Mesodermal cell (in vitro differentiated cells): Measurements from ENCODE around the gene GALC.
"Not testable (repeated sequence)": the region's sequence is repeated elsewhere in the genome, so short reads cannot be mapped to it uniquely, and the experiment has no call there.

Experiments used
- H3K27ac ChIP-seq: 2 replicates; pipeline ENCODE4 v1.7.0; 2013; ENCODE audit warnings: mild to moderate bottlenecking, low read depth, low read length, moderate library complexity; ENCODE audit not compliant: severe bottlenecking
- H3K36me3 ChIP-seq: 2 replicates; pipeline ENCODE4 v1.7.1; 2013; ENCODE audit warnings: mild to moderate bottlenecking, low read length, moderate library complexity; ENCODE audit not compliant: control insufficient read depth, insufficient read depth
- H3K4me1 ChIP-seq: one replicate; pipeline ENCODE4 v1.7.1; 2013; ENCODE audit warnings: mild to moderate bottlenecking, low read length; ENCODE audit not compliant: insufficient read depth, control insufficient read depth, poor library complexity, severe bottlenecking
- H3K4me3 ChIP-seq: 2 replicates; pipeline ENCODE4 v1.7.0; 2013; ENCODE audit warnings: low read length, control low read depth, mild to moderate bottlenecking; ENCODE audit not compliant: insufficient read depth, poor library complexity, severe bottlenecking; ENCODE audit errors: extremely low read depth
- H3K9me3 ChIP-seq: 2 replicates; pipeline ENCODE4 v1.7.1; 2013; ENCODE audit warnings: mild to moderate bottlenecking, low read length, moderate library complexity; ENCODE audit not compliant: control insufficient read depth
- WGBS, 2 experiments: methylation state at CpG; one replicate each; pipeline ENCODE4 v1.1.5; 2013; ENCODE audit warnings: missing lambda C conversion rate in 2 of 2; ENCODE audit not compliant: insufficient coverage in 2 of 2; 5-methylcytosine and 5-hydroxymethylcytosine counted together

GALC gene

GRCh38 chr14:88025313-88025712, 32.3 kb upstream of the GALC start:
- Histone ChIP-seq H3K4me3 (no peak overlapping the region), H3K36me3 (no peaks in the 10 kb centered on the region), H3K4me1 (no peaks in the 10 kb centered on the region), H3K27ac (peak overlapping the region; percentile 39), H3K9me3 (no peaks in the 10 kb centered on the region)
- 87 to 94% methylated on average over 2 of the region's 3 CpGs for WGBS, 2 experiments

- not testable (repeated sequence) for H3K9me3 ChIP-seq, H3K4me1 ChIP-seq, H3K36me3 ChIP-seq, H3K4me3 ChIP-seq
- WGBS, 2 experiments, result 92 to 94% methylated on average over 6 to 8 of the region's 11 CpGs
- peak overlapping the region; percentile 55 for H3K27ac ChIP-seq
These were observed 31.5 kb upstream of the GALC start for GRCh38 chr14:88024252-88025086.

GRCh38 chr14:88023658-88024187, 30.7 kb upstream of the GALC start:
- Histone ChIP-seq H3K36me3 (no peaks in the 10 kb centered on the region), H3K4me1 (no peaks in the 10 kb centered on the region), H3K9me3 (no peaks in the 10 kb centered on the region), H3K4me3 (no peak overlapping the region), H3K27ac (peak overlapping the region; percentile 55)
- no CpG with 5 or more reads among the region's 3 CpGs for WGBS, 2 experiments

- WGBS, 2 experiments, result 84 to 91% methylated on average over 2 of the region's 2 CpGs
- peaks cover 7% of the 10 kb centered on the region for H3K4me1 ChIP-seq
- no peaks in the 10 kb centered on the region for H3K36me3 ChIP-seq
- H3K27ac ChIP-seq, result peak overlapping the region; percentile 3
- H3K9me3 ChIP-seq, result no peaks in the 10 kb centered on the region
- H3K4me3 ChIP-seq, result no peak overlapping the region
These were observed 24.6 kb upstream of the GALC start for GRCh38 chr14:88017535-88017934.

GRCh38 chr14:88016768-88017167, 23.8 kb upstream of the GALC start:
- 97 to 100% methylated on average over 2 of the region's 2 CpGs for WGBS, 2 experiments
- peaks cover 7% of the 10 kb centered on the region for H3K4me1 ChIP-seq
- H3K9me3 ChIP-seq, result no peaks in the 10 kb centered on the region
- H3K36me3 ChIP-seq, result no peaks in the 10 kb centered on the region
- H3K27ac ChIP-seq, result no peak overlapping the region
- no peak overlapping the region for H3K4me3 ChIP-seq

- 0% methylated on average over 1 to 4 of the region's 7 CpGs for WGBS, 2 experiments
- no peaks in the 10 kb centered on the region for H3K36me3 ChIP-seq
- no peaks in the 10 kb centered on the region for H3K9me3 ChIP-seq
- H3K4me3 ChIP-seq, result no peak overlapping the region
- H3K4me1 ChIP-seq, result peaks cover 7% of the 10 kb centered on the region
- H3K27ac ChIP-seq, result no peak overlapping the region
These were observed 20.9 kb upstream of the GALC start for GRCh38 chr14:88013750-88014349.

GRCh38 chr14:88012495-88012894, 19.5 kb upstream of the GALC start:
- H3K4me1 ChIP-seq, result peaks cover 3% of the 10 kb centered on the region
- no peak overlapping the region for H3K27ac ChIP-seq
- H3K9me3 ChIP-seq, result no peaks in the 10 kb centered on the region
- WGBS, 2 experiments, result no CpG with 5 or more reads among the region's 5 CpGs
- H3K4me3 ChIP-seq, result no peak overlapping the region
- no peaks in the 10 kb centered on the region for H3K36me3 ChIP-seq

- WGBS, 2 experiments, result 83% methylated on average over 1 of the region's 2 CpGs; no CpG with 5 or more reads in 1 of the 2 experiments
- Histone ChIP-seq H3K4me3 (no peak overlapping the region), H3K27ac (no peak overlapping the region), H3K36me3 (no peaks in the 10 kb centered on the region), H3K4me1 (no peaks in the 10 kb centered on the region), H3K9me3 (no peaks in the 10 kb centered on the region)
These were observed 17.3 kb upstream of the GALC start for GRCh38 chr14:88010331-88010730.

- no peaks in the 10 kb centered on the region for H3K4me1 ChIP-seq
- no peak overlapping the region for H3K27ac ChIP-seq
- H3K4me3 ChIP-seq, result no peak overlapping the region
- H3K36me3 ChIP-seq, result no peaks in the 10 kb centered on the region
- no peaks in the 10 kb centered on the region for H3K9me3 ChIP-seq
- WGBS, 2 experiments, result no CpG with 5 or more reads among the region's 1 CpG
These were observed 16.5 kb upstream of the GALC start for GRCh38 chr14:88009486-88009885.

GRCh38 chr14:88008039-88008742, 15.2 kb upstream of the GALC start:
- no peaks in the 10 kb centered on the region for H3K4me1 ChIP-seq
- H3K27ac ChIP-seq, result no peak overlapping the region
- no peak overlapping the region for H3K4me3 ChIP-seq
- no peaks in the 10 kb centered on the region for H3K9me3 ChIP-seq
- H3K36me3 ChIP-seq, result no peaks in the 10 kb centered on the region
- WGBS, 2 experiments, result 100% methylated on average over 1 of the region's 2 CpGs; no CpG with 5 or more reads in 1 of the 2 experiments
